Transverse colon (tissue), 4 donors: Measurements from ENCODE around the gene GNAO1. TPM values are rescaled to one million over a fixed set of nuclear protein-coding genes. Genes with fewer than 3 reads are reported as not detected.
A peak's percentile ranks its signal among the peaks of the same experiment; 100 is the strongest.

Source experiments
- DNase-seq: peaks from one replicate; pipeline ENCODE4 v3.0.0-alpha.2; 2019
- H3K27ac ChIP-seq, 4 donors: fragments of 200-600 bp; sonication (generic); 2 replicates each; pipeline ENCODE4 v1.5.1; 2016 to 2018; ENCODE audit warnings: inconsistent platforms in 4 of 4
- H3K27me3 ChIP-seq: fragments of 200-600 bp; sonication (generic); 2 replicates; pipeline ENCODE4 v1.5.1; 2017; ENCODE audit warnings: inconsistent platforms
- H3K36me3 ChIP-seq, 4 donors: fragments of 200-600 bp; sonication (generic); 2 replicates each; pipeline ENCODE4 v1.5.1; 2017 to 2019; ENCODE audit warnings: inconsistent platforms in 4 of 4
- H3K4me1 ChIP-seq, 4 donors: fragments of 200-600 bp; sonication (generic); 2 replicates each; pipeline ENCODE4 v1.5.1; 2017 to 2020; ENCODE audit warnings: inconsistent platforms in 4 of 4
- H3K4me3 ChIP-seq, 4 donors: fragments of 200-600 bp; sonication (generic); 1 replicate in 1 of 4; 2 replicates in 3 of 4; pipeline versions ENCODE4 v1.5.1 to v1.6.1; 2017 to 2019; ENCODE audit warnings: inconsistent platforms in 4 of 4
- H3K9me3 ChIP-seq, 2 donors: fragments of 200-600 bp; sonication (generic); 2 replicates each; pipeline ENCODE4 v1.5.1; 2017 to 2019; ENCODE audit warnings: inconsistent platforms in 2 of 2
- EP300 ChIP-seq: sonication (generic); formaldehyde crosslinking; IDR thresholded peaks from one replicate; pipeline ENCODE4 v1.6.1; 2017; ENCODE audit warnings: antibody characterized with exemption, low read depth
- POLR2A ChIP-seq: fragments of 450-650 bp; IDR thresholded peaks from one replicate; pipeline ENCODE4 v1.6.1; 2016; ENCODE audit warnings: antibody characterized with exemption, mild to moderate bottlenecking, moderate library complexity
- POLR2AphosphoS5 ChIP-seq, 3 donors: sonication (generic); formaldehyde crosslinking; IDR thresholded peaks; one replicate each; pipeline ENCODE4 v1.6.1; 2016; ENCODE audit warnings: antibody characterized with exemption in 3 of 3
- WGBS, 2 donors: methylation state at CpG; one replicate each; pipeline ENCODE4 v1.1.5; 2018; ENCODE audit warnings: low coverage in 1 of 2; 5-methylcytosine and 5-hydroxymethylcytosine counted together
- in situ Hi-C, 4 donors: fragments of 200-750 bp; cut with MboI; loops; one replicate each; pipeline versions ENCODE4 v1.15.0 to v1.15.1; 2017; ENCODE audit warnings: low sequenced_read_pairs in 3 of 4, low pct_ligation_motif_present in 1 of 4, low pct_unique_long_range_greater_than_20kb in 1 of 4
- intact Hi-C: fragments of 100-400 bp; cut with DNase I; formaldehyde crosslinking; loops from one replicate; pipeline ENCODE4 v1.15.1; 2023; ENCODE audit warnings: low total_unique reads
- total RNA-seq, 4 donors: library from RNA; depleted of rRNA; stranded (reverse); fragments of >200 nt; gene quantifications; one replicate each; pipeline ENCODE4 v1.1.0, GENCODE V29; 2016
- TF ChIP-seq, protein P1 (sequence below), 5 experiments: fragments of 200-600 bp in 3 of 5; fragments of 450-650 bp in 2 of 5; sonication (generic) in 3 of 5; IDR thresholded peaks; 1 replicate in 2 of 5; 2 replicates in 3 of 5; pipeline ENCODE4 v1.5.1; 2016 to 2017; ENCODE audit warnings: antibody characterized with exemption in 5 of 5, inconsistent platforms in 3 of 5, mild to moderate bottlenecking in 2 of 5, moderate library complexity in 1 of 5

Gene GNAO1
- total RNA-seq, 4 donors from 2014 or later = 7.3 to 25.4 (median 11.3) TPM

DNA sequence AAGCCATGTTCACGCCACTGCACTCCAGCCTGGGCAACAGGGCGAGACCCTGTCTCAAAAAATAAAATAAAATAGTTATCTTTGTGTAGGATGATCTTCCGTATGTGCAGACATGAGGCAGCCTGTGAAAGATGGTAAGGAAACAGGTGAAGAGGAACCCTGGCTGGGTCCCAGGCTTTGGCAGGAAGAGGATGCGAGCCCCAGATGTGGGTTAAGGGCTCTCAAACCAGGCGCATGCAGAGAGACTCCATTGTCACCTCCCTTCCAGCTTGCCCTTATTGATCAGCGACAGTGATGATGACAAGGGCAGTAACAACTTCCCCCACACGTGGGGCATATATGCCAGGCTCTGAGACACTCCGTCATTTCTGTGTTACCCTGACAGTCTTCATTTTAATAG, 106.8 kb downstream of the GNAO1 start:
- TF ChIP-seq, protein P1, sequence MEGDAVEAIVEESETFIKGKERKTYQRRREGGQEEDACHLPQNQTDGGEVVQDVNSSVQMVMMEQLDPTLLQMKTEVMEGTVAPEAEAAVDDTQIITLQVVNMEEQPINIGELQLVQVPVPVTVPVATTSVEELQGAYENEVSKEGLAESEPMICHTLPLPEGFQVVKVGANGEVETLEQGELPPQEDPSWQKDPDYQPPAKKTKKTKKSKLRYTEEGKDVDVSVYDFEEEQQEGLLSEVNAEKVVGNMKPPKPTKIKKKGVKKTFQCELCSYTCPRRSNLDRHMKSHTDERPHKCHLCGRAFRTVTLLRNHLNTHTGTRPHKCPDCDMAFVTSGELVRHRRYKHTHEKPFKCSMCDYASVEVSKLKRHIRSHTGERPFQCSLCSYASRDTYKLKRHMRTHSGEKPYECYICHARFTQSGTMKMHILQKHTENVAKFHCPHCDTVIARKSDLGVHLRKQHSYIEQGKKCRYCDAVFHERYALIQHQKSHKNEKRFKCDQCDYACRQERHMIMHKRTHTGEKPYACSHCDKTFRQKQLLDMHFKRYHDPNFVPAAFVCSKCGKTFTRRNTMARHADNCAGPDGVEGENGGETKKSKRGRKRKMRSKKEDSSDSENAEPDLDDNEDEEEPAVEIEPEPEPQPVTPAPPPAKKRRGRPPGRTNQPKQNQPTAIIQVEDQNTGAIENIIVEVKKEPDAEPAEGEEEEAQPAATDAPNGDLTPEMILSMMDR (IDR thresholded peaks at IDR 0.05) = no peak
- no peak for TF ChIP-seq POLR2AphosphoS5 (IDR thresholded peaks at IDR 0.05)
- no peak for TF ChIP-seq EP300
- TF ChIP-seq POLR2A = no peak
- Histone ChIP-seq H3K27ac (no peak overlapping the region), H3K27me3 (no peaks in the 10 kb centered on the region), H3K9me3 (no peaks in the 10 kb centered on the region), H3K36me3 (no peaks in the 10 kb centered on the region), H3K4me1 (peaks cover 17 to 36% (median 25%) of the 10 kb centered on the region in 4 donors), H3K4me3 (no peak overlapping the region)
- intact Hi-C loops = no loop called here
- 79 to 81% methylated on average over 5 to 8 of the region's 8 CpGs for WGBS, 2 donors
- no peak for DNase-seq
- in situ Hi-C loops = no loop called here

DNA sequence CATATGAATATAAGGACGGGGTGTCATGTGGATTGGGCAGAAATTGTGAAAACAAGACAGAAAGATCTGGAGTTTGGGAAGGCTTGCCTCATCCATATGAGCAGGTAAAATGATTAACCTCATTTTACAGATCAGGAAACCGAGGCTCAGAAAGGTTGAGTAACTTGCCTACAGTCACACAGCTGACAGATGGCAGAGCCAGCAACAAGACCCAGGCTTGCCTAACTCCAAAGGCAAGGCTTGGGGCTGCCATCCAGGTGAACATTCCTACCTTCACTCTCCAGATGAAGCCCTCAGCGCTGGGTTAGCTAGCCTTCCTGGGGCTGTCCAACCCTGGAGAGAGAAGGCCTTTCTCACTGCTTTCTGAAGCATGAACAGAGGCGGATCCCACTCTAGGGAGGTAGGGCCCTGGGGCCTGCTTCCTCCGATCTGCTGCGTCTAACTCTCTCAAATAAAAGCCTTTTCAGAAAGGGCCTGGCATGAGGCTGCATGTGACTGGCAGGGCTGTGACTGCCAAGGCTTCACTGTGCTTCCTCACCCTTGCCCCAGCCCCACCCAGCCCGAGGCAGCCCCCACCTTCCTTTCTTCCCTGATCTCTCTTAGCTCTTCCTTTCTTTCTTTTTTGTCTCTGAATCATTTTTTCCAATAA, 107.8 kb downstream of the GNAO1 start:
- Histone ChIP-seq H3K27me3 (no peaks in the 10 kb centered on the region), H3K4me1 (peaks cover 17 to 33% (median 25%) of the 10 kb centered on the region in 4 donors), H3K27ac (peak overlapping the region in 1 of 4 donors; percentile 14), H3K36me3 (no peaks in the 10 kb centered on the region), H3K4me3 (no peak overlapping the region), H3K9me3 (no peaks in the 10 kb centered on the region)
- in situ Hi-C loops = no loop called here
- 50 to 60% methylated on average over 2 to 7 of the region's 7 CpGs for WGBS, 2 donors
- no peak for TF ChIP-seq POLR2AphosphoS5 (IDR thresholded peaks at IDR 0.05)
- TF ChIP-seq, protein P1 (IDR thresholded peaks at IDR 0.05) = no peak
- no peak for TF ChIP-seq POLR2A
- no peak for TF ChIP-seq EP300
- intact Hi-C loops = no loop called here
- no peak for DNase-seq

DNA sequence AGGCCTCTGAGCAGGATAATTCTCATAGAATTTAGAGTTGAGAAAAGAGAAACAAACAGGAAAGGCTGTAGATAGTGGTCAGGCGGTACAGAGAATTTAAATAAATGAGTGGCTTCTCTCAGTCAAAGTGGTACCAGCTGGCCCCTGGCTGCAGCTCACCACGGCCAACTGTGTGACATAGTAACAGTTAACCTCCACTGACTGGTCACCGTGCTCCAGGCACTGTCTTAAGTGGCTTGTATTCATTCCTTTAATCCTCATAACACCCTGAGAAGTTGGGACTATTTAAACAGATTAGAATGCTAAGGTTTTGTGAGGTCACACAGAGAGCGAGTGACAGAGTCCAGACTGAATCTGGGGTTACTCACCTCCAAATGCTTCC, 108.9 kb downstream of the GNAO1 start:
- in situ Hi-C loops (loop anchor here in 1 of 4 donors (25.0 kb wide), 1 partner anchor 263 kb away; no protein-coding TSS in a partner anchor), intact Hi-C loops (no loop called here)
- 69 to 80% methylated on average over 1 to 4 of the region's 4 CpGs for WGBS, 2 donors
- no peaks in the 10 kb centered on the region for H3K36me3 ChIP-seq
- no peak overlapping the region for H3K27ac ChIP-seq
- no peaks in the 10 kb centered on the region for H3K27me3 ChIP-seq
- no peak for TF ChIP-seq POLR2A
- TF ChIP-seq, protein P1 (IDR thresholded peaks at IDR 0.05) = no peak
- TF ChIP-seq POLR2AphosphoS5 (IDR thresholded peaks at IDR 0.05) = no peak
- TF ChIP-seq EP300 = no peak
- peaks cover 17 to 25% (median 22%) of the 10 kb centered on the region in 4 donors for H3K4me1 ChIP-seq
- H3K4me3 ChIP-seq = no peak overlapping the region
- DNase-seq = no peak
- no peaks in the 10 kb centered on the region for H3K9me3 ChIP-seq

DNA sequence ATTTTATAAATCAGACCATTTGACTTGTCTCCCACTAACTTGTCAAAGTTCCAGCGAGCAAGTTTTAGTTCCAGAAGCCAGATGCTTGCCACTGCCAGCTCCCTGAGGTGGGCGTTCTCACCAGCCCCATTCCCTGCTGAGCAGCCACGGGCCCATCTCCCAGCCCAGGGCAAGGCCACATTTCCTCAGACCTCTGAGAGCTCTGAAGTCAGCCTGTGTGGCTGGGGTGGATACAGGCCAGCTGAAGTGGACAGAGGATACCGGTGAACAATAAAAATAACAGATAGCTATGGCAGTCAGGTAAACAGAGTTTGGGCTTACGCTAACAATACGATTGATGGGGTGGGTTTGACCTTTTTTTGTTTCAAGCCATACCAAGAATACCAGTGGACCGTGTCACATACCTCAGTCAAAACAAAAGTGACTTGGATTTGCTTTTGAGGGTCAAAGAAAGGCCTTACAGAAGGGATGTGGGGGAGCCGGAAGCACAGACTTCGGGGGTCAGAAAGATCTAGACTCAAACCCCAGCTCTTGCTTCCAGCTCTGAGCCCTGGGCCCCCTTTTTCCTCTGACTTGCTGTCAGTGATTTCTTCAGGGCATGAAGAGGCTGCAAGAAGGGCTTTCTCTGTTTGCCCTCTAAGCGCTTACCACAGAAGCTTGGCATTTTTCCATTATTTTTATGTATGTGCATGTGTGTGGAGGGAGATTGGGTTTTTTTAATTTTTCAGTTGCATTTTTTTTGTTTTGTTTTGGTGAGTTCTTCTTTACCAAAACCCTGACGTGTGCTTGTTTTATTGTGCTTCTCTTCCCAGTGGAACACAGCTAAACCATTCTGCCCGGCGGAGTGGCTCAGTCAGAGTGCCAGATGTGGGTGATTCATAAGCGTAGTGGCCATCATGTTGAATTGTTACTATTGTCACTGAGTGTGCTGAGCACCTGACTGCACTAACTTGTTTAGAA, 109.9 kb downstream of the GNAO1 start:
- 56 to 72% methylated on average over 11 to 14 of the region's 14 CpGs for WGBS, 2 donors
- in situ Hi-C loops = loop anchor here in 1 of 4 donors (25.0 kb wide), 1 partner anchor 264 kb away; no protein-coding TSS in a partner anchor

More for the DNA sequence above, 109.9 kb downstream of the GNAO1 start:
- no peaks in the 10 kb centered on the region for H3K36me3 ChIP-seq
- no peak overlapping the region for H3K4me3 ChIP-seq
- H3K9me3 ChIP-seq = no peaks in the 10 kb centered on the region
- H3K27ac ChIP-seq = no peak overlapping the region
- no peak for DNase-seq
- intact Hi-C loops = no loop called here
- peaks cover 11 to 17% (median 15%) of the 10 kb centered on the region in 4 donors for H3K4me1 ChIP-seq
- TF ChIP-seq EP300 (no peak), POLR2AphosphoS5 (IDR thresholded peaks at IDR 0.05) (no peak), POLR2A (no peak)
- TF ChIP-seq, protein P1 (IDR thresholded peaks at IDR 0.05) = no peak
- no peaks in the 10 kb centered on the region for H3K27me3 ChIP-seq
